PFSK-1 (cell line): ENCODE results near the gene EHD1.

Experiments
- POLR2AphosphoS5 ChIP-seq: IDR thresholded peaks from 2 replicates; pipeline ENCODE4 v1.6.1; 2012; ENCODE audit warnings: low read depth, mild to moderate bottlenecking, control low read depth, low read length, moderate library complexity
- TF ChIP-seq, protein P1 (sequence below), 2 experiments: IDR thresholded peaks; 2 replicates each; pipeline versions ENCODE4 v1.6.1 to v1.8.0; 2011 to 2012; ENCODE audit warnings: low read depth in 2 of 2, low read length in 2 of 2, control low read depth in 1 of 2, inconsistent platforms in 1 of 2, mild to moderate bottlenecking in 1 of 2, moderate library complexity in 1 of 2; ENCODE audit not compliant: insufficient read depth in 1 of 2

DNA sequence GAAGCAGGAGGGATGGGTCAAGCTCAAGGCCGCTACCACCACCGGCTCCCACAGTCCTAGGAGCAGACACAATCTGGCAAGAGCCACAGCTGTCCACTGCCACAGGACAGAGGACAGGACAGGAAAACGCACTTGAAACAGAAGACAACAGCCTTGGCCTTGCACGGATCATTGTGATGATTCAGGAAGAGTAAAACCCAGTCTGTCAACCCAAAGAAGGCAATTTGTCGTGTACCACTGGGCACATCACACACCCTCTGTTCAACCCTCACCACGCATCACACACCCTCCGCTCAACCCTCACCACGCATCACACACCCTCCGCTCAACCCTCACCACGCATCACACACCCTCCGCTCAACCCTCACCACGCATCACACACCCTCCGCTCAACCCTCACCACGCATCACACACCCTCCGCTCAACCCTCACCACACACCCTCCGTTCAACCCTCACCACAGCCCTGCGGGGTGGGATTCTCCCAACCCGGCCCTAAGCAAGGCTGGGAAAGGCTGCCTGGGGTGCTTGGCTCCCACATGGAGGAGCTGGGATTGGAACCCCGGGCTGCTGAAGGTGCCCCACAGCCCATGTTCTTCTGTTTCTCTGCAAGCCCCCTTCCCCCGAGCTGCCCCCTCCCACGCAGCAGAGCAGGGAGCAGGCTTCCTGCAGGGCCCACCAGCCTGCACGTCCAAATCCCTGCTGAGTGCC lies 22.7 kb downstream of the EHD1 start:
- TF ChIP-seq, protein P1, sequence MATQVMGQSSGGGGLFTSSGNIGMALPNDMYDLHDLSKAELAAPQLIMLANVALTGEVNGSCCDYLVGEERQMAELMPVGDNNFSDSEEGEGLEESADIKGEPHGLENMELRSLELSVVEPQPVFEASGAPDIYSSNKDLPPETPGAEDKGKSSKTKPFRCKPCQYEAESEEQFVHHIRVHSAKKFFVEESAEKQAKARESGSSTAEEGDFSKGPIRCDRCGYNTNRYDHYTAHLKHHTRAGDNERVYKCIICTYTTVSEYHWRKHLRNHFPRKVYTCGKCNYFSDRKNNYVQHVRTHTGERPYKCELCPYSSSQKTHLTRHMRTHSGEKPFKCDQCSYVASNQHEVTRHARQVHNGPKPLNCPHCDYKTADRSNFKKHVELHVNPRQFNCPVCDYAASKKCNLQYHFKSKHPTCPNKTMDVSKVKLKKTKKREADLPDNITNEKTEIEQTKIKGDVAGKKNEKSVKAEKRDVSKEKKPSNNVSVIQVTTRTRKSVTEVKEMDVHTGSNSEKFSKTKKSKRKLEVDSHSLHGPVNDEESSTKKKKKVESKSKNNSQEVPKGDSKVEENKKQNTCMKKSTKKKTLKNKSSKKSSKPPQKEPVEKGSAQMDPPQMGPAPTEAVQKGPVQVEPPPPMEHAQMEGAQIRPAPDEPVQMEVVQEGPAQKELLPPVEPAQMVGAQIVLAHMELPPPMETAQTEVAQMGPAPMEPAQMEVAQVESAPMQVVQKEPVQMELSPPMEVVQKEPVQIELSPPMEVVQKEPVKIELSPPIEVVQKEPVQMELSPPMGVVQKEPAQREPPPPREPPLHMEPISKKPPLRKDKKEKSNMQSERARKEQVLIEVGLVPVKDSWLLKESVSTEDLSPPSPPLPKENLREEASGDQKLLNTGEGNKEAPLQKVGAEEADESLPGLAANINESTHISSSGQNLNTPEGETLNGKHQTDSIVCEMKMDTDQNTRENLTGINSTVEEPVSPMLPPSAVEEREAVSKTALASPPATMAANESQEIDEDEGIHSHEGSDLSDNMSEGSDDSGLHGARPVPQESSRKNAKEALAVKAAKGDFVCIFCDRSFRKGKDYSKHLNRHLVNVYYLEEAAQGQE (IDR thresholded peaks at IDR 0.05; ENCODE audit: insufficient read depth in 1 of 2, low read depth in 2 of 2, low read length in 2 of 2): no peak
- no peak for TF ChIP-seq POLR2AphosphoS5
